ENCODE results near the gene BBS9.

The BBS9 gene

GRCh38 chr7:33128631-33128989, 754 bp upstream of the BBS9 start:
- TF ChIP-seq, protein P1, sequence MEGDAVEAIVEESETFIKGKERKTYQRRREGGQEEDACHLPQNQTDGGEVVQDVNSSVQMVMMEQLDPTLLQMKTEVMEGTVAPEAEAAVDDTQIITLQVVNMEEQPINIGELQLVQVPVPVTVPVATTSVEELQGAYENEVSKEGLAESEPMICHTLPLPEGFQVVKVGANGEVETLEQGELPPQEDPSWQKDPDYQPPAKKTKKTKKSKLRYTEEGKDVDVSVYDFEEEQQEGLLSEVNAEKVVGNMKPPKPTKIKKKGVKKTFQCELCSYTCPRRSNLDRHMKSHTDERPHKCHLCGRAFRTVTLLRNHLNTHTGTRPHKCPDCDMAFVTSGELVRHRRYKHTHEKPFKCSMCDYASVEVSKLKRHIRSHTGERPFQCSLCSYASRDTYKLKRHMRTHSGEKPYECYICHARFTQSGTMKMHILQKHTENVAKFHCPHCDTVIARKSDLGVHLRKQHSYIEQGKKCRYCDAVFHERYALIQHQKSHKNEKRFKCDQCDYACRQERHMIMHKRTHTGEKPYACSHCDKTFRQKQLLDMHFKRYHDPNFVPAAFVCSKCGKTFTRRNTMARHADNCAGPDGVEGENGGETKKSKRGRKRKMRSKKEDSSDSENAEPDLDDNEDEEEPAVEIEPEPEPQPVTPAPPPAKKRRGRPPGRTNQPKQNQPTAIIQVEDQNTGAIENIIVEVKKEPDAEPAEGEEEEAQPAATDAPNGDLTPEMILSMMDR (conservative IDR thresholded peaks at IDR 0.05; ENCODE audit: low read length): no peak
- no peak for DNase-seq (ENCODE audit: low read depth)
- H3K4me3 ChIP-seq (ENCODE audit: low read length): peak overlapping the region; percentile 89

DNA sequence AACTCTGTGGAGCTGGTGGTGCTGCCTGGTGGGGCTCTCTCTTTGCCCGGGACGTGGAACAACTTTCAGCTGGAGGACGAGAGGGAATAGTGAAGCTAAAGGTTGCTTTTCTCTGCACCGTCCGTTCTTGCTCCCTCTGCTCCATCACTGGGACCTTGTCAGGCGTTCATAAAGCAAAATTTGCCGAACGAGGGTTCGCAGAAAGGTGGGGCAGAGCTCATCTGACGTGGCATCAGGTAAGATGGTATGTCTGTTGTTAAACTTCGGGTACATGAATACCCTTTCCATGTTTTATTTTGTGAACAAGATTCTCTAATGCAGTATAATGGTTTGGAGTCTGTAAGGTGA, 416 bp downstream of the BBS9 start:
- peak overlapping the region; percentile 89 for H3K4me3 ChIP-seq (ENCODE audit: low read length)
- TF ChIP-seq, protein P1 (conservative IDR thresholded peaks at IDR 0.05; ENCODE audit: low read length): no peak
- DNase-seq (ENCODE audit: low read depth): no peak

- peak overlapping the region; percentile 89 for H3K4me3 ChIP-seq (ENCODE audit: low read length)
- TF ChIP-seq, protein P1 (conservative IDR thresholded peaks at IDR 0.05; ENCODE audit: low read length): no peak
- DNase-seq (ENCODE audit: low read depth): no peak
Measured at GRCh38 chr7:33130184-33130583, 820 bp downstream of the BBS9 start.

- TF ChIP-seq, protein P1 (conservative IDR thresholded peaks at IDR 0.05; ENCODE audit: low read length): no peak
- no peak for DNase-seq (ENCODE audit: low read depth)
- H3K4me3 ChIP-seq (ENCODE audit: low read length): no peak overlapping the region
Measured at GRCh38 chr7:33137103-33137502, 7.7 kb downstream of the BBS9 start.

- no peak overlapping the region for H3K4me3 ChIP-seq (ENCODE audit: low read length)
- no peak for DNase-seq (ENCODE audit: low read depth)
- TF ChIP-seq, protein P1 (conservative IDR thresholded peaks at IDR 0.05; ENCODE audit: low read length): no peak
Measured at GRCh38 chr7:33142585-33142984, 13.2 kb downstream of the BBS9 start.

- TF ChIP-seq, protein P1 (conservative IDR thresholded peaks at IDR 0.05; ENCODE audit: low read length): no peak
- peak; percentile 33 for DNase-seq (ENCODE audit: low read depth)
- H3K4me3 ChIP-seq (ENCODE audit: low read length): no peak overlapping the region
Measured at GRCh38 chr7:33143996-33144718, 14.8 kb downstream of the BBS9 start.

- H3K4me3 ChIP-seq (ENCODE audit: low read length): no peak overlapping the region
- DNase-seq (ENCODE audit: low read depth): no peak
- TF ChIP-seq, protein P1 (conservative IDR thresholded peaks at IDR 0.05; ENCODE audit: low read length): no peak
Measured at GRCh38 chr7:33145156-33145555, 15.8 kb downstream of the BBS9 start.

Measured in AG10803 (cell line).